ENCODE results near the gene DMAC2.
"Not testable (repeated sequence)": the region's sequence is repeated elsewhere in the genome, so short reads cannot be mapped to it uniquely, and the experiment has no call there.

Gene DMAC2

GRCh38 chr19:41439441-41440222 is at the start of gene DMAC2:
Gene DMAC2, minus strand, starts transcription at chr19:41439912. Its CDS starts 13 bp downstream, at chr19:41439899.
- DNase-seq (ENCODE audit: insufficient read length, low spot score) (peak; percentile 99), FAIRE-seq (peak; percentile 94)

GRCh38 chr19:41486953-41487352 is 47.2 kb upstream of the DMAC2 start:
- not testable (repeated sequence) for FAIRE-seq; DNase-seq (ENCODE audit: insufficient read length, low spot score)

- DNase-seq (ENCODE audit: insufficient read length, low spot score), result no peak
- no peak for FAIRE-seq
These were observed 45.1 kb upstream of the DMAC2 start for GRCh38 chr19:41484822-41485221.

GRCh38 chr19:41480336-41480735 is 40.6 kb upstream of the DMAC2 start:
- FAIRE-seq, result no peak
- DNase-seq (ENCODE audit: insufficient read length, low spot score), result no peak

GRCh38 chr19:41479757-41480191 is 40.1 kb upstream of the DMAC2 start:
- no peak for FAIRE-seq
- DNase-seq (ENCODE audit: insufficient read length, low spot score), result no peak

GRCh38 chr19:41478875-41479756 is 39.4 kb upstream of the DMAC2 start:
- DNase-seq (ENCODE audit: insufficient read length, low spot score), result no peak
- FAIRE-seq, result no peak

GRCh38 chr19:41478171-41478570 is 38.5 kb upstream of the DMAC2 start:
- no peak for DNase-seq (ENCODE audit: insufficient read length, low spot score)
- no peak for FAIRE-seq

GRCh38 chr19:41476583-41476982 is 36.9 kb upstream of the DMAC2 start:
- DNase-seq (ENCODE audit: insufficient read length, low spot score), result no peak
- FAIRE-seq, result no peak

- peak; percentile 42 for FAIRE-seq
- DNase-seq (ENCODE audit: insufficient read length, low spot score), result not testable (repeated sequence)
These were observed 23.8 kb upstream of the DMAC2 start for GRCh38 chr19:41463257-41464256.

- DNase-seq (ENCODE audit: insufficient read length, low spot score) (no peak), FAIRE-seq (no peak)
These were observed 22.8 kb upstream of the DMAC2 start for GRCh38 chr19:41462497-41462896.

- FAIRE-seq (no peak), DNase-seq (ENCODE audit: insufficient read length, low spot score) (no peak)
These were observed 17.5 kb upstream of the DMAC2 start for GRCh38 chr19:41457241-41457640.

GRCh38 chr19:41456342-41456918 is 16.7 kb upstream of the DMAC2 start:
- no peak for FAIRE-seq

GRCh38 chr19:41455936-41456335 is 16.2 kb upstream of the DMAC2 start:
- no peak for DNase-seq (ENCODE audit: insufficient read length, low spot score)
- no peak for FAIRE-seq

More at GRCh38 chr19:41456342-41456918, 16.7 kb upstream of the DMAC2 start:
- DNase-seq (ENCODE audit: insufficient read length, low spot score), result no peak

GRCh38 chr19:41452584-41453275 is 13.0 kb upstream of the DMAC2 start:
- DNase-seq (ENCODE audit: insufficient read length, low spot score) (no peak), FAIRE-seq (no peak)

GRCh38 chr19:41449865-41450178 is 10.1 kb upstream of the DMAC2 start:
- no peak for FAIRE-seq
- DNase-seq (ENCODE audit: insufficient read length, low spot score), result no peak

- DNase-seq (ENCODE audit: insufficient read length, low spot score) (peak; percentile 92), FAIRE-seq (peak; percentile 82)
These were observed 9.6 kb upstream of the DMAC2 start for GRCh38 chr19:41449079-41449864.

- DNase-seq (ENCODE audit: insufficient read length, low spot score) (no peak), FAIRE-seq (no peak)
These were observed 8.1 kb upstream of the DMAC2 start for GRCh38 chr19:41447732-41448332.

GRCh38 chr19:41445575-41445974 is 5.9 kb upstream of the DMAC2 start:
- FAIRE-seq (no peak), DNase-seq (ENCODE audit: insufficient read length, low spot score) (no peak)

Data from HTR-8/SVneo (cell line).